HG02623 (cell line): ENCODE data around the gene ACOT8.
"Not testable (repeated sequence)": the region's sequence is repeated elsewhere in the genome, so short reads cannot be mapped to it uniquely, and the experiment has no call there.

Source experiments
- ATAC-seq: cut with Tn5 transposase; IDR thresholded peaks from one replicate; pipeline ENCODE4 v1.9.1; 2021; ENCODE audit warnings: moderate library complexity; ENCODE audit not compliant: unreplicated experiment

ACOT8 gene

GRCh38 chr20:45888681-45889080 is 31.5 kb upstream of the ACOT8 start:
- no peak for ATAC-seq

DNA sequence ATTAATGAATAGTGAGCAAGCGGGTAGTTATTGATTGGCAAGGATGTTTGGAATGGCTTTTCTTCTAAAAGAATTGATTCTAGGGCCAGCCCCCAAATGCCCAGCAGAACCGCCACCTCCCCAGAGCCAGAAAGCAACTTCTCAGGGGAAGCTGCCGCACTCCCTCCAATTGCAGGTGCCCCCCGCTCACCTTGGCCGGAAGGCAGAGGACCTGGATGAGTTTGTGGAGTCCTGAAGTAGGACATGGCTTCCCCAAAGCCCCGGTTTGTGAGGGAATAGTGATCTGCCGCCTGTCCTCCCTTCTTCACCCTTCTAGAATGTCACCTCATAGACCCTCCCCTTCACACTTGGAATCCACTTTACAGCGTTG is 30.1 kb upstream of the ACOT8 start, which contains the start of gene SPATA25:
SPATA25 (minus strand) TSS at position 277 of the 370 bp plus-strand sequence; CDS start at position 245, 32 bp downstream.
- no peak for ATAC-seq

DNA sequence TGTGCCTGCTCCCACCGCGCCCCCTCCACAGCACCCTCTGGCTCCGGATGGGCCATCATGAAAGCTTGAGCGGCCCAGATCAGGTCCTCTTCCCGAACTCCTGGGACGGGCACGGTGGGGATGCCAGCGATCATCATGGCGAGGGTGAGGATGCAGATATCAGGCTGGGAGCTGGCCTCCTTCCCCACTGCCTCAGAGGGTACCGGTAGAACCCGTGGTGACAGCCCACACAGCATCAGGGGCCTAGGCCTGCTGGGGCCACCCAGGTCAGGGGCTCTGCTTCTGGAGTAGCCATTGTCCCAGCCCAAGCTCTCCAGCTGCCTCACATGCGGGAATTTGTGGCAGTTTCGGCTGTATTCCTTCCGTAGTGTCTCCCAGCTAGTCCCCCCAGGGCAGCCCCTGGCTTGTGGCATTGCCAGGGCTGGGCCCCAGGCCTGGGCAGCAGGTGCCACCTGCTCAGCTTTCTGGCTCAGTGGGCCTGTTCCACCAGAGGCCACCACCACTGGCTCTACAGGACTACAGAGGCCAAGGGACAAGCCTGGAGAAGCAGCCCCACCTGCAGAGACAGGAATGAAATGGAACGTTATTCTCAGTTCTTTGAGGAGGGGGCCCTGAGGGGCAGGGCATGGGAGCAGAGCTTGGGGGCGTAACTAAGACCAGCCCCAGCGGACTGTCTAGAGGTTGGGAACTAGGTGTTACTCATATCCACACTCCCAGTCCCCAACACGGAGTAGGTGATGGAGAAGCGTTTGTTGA is 29.6 kb upstream of the ACOT8 start:
- ATAC-seq = no peak

- no peak for ATAC-seq
Measured at GRCh38 chr20:45883100-45883469, 25.9 kb upstream of the ACOT8 start.

DNA sequence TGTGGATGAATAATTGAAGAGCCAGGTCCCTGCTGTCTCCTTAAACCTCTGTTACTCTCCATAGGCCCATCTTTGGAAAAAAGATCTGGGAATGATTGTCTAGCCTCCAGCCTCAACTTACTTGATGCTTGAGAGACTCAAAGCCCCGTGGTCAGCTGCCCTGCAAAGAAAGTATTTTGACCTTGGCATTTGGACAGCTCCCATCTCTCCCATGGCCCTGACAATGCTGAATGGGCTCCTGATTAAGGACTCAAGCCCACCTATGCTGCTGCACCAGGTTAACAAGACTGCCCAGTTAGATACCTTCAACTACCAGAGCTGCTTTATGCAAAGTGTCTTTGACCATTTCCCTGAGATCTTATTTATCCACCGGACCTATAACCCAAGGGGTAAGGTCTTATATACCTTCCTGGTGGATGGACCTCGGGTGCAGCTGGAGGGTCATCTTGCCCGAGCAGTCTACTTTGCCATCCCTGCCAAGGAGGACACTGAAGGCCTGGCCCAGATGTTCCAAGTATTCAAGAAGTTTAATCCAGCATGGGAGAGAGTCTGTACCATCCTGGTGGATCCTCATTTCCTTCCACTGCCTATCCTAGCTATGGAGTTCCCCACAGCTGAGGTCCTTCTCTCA is 25.4 kb upstream of the ACOT8 start:
- ATAC-seq = no peak

DNA sequence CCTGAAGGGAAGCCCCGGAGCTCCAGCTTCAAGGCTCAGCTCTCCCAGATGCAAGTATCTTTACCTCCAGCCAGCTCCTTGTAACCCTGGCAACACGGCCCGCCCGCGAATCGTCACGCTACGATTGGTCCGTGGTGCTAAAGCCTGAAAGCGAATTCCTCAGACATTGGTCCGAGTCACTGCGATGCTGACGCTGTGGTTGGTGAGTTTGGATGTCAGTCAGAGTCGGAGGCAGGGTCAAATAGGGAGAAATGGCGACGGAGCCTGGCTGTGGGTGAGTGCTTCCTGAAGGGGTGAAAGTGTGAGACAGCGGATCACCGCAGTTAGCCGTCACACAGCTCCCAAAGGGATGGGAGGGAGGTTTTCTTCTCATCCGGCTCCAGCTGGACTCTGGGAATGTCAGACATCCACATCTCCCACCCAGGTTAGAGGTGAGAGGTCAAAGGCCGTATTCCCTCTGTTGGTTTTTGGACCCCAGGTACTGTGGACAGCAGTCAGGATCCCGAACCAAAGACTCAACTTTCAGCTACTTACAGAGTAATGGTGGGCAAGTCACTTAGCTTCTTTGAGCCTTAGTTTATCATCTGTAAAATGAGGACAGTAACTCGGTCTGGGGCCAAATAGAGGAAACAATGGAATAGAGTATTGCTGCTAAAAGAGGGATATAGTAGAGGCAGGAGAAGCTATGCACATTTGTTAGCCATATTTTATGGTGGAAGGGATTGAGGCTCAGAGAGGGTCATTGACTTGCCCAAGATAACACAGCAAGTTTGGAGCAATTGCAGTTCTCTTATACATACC is 24.0 kb upstream of the ACOT8 start, which contains the start of gene ZSWIM1:
ZSWIM1 (plus strand) TSS at position 240 of the 801 bp plus-strand sequence. CDS start 1,366 bp downstream, outside the sequence.
- ATAC-seq = peak; percentile 98

GRCh38 chr20:45878076-45878761 is 21.0 kb upstream of the ACOT8 start:
- ATAC-seq = no peak

GRCh38 chr20:45874576-45874975 is 17.4 kb upstream of the ACOT8 start:
- ATAC-seq = no peak

DNA sequence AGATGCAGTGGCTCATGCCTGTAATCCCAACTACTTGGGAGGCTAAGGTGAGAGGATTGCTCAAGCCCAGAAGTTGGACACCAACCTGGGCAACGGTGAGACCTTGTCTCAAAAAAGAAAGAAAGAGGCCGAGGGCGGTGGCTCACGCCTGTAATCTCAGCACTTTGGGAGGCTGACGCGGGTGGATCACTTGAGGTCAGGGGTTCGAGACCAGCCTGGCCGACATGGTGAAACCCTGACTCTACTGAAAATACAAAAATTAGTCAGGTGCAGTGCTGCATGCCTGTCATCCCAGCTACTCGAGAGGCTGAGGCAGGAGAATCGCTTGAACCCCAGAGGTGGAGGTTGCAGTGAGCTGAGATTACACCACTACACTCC is 16.9 kb upstream of the ACOT8 start:
- not testable (repeated sequence) for ATAC-seq

DNA sequence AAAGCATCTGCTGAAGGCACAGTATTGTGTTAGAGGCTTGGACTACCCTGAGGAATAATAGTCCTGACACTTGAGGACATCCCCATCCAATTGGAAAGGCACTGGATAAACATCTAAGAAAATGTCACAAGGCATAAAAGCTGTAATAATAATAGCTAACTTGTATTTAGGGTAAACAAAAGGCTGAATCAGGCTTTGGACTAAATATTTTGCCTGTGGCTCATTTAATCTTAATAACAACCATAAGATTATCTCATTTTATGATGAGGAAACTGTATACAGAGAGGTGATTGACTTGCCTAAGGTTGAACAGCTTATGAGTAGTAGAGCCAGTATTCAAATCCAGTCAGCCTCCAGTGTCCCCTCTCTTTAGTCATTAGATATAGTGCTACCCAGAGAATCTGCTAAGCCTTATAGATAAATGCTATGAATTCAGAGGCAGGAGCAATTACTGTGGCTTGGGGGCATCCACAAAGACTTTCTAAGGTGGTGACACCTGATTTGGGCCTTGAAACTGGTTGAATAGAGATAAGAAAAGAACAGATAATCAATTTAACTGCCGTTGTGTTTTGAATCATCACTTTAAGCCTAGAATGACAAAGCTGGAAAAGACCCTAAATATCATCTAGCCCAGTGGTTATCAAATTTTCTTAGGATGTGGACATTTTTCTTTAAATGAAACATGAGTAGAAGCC is 16.4 kb upstream of the ACOT8 start:
- ATAC-seq = no peak

- no peak for ATAC-seq
Measured at GRCh38 chr20:45872626-45873025, 15.4 kb upstream of the ACOT8 start.

DNA sequence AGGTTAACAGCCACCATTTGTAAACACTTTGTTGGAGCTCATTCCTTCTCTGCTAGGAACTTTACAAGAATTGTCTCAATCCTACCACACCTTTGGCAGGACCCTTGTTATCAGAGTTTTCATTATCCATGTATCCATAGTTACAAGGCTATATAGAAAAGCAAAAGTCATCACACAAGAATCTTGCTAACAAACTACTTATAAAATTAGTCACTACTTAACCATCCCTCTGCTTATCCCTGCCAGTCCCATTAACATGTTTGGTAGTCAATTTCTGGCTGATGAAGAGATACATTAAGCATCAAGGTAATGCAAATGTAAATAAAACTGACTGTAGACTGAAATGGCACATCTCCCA is 10.6 kb upstream of the ACOT8 start:
- ATAC-seq = no peak

DNA sequence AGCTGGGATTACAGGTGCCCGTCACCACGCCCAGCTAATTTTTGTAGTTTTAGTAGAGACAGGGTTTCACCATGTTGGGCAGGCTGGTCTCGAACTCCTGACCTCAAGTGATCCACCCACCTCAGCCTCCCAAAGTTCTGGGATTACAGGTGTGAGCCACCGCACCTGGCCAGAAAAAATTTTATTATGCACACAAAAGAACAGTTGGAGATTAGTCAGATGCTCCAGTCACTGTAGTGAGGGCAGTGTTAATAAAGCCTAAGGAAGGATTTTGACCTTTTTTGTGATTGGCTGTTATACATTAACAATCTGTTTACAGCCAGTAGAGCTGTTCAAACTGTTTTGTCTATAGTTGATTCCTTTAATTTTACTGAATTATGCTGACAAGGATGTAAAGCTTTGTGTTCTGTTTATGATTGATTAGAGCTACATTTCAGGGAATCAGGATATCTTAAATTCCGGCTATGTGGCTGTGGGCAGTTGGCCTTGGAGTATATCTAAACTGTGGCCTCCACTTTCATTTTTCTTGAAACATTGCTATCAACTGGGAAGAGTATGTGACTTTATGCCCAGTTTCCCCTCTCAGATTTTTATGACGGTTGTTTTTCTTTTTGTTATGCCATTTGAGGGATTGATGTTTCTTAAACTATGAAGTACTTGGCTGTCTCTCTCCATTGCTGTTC is 10.1 kb upstream of the ACOT8 start:
- no peak for ATAC-seq

DNA sequence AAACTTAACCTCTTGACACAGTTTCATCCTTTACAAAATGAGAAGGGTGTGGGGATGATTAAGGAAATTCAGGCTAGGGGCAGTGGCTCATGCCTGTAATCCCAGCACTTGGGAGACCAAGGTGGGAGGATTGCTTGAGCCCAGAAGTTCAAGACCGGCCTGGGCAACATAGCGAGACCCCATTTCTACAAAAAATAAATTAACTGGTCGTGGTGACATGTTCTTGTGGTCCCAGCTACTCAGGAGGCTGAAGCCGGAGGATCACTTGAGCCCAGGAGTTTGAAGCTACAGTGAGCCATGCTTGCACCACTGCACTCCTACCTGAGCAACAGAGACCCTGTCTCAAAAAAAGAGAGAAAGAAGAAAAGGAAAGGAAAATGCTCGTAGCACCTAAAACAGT is 9.3 kb upstream of the ACOT8 start:
- ATAC-seq = no peak

- ATAC-seq = no peak
Measured at GRCh38 chr20:45863543-45864470, 6.6 kb upstream of the ACOT8 start.

GRCh38 chr20:45861221-45862075 is 4.3 kb upstream of the ACOT8 start:
- no peak for ATAC-seq

DNA sequence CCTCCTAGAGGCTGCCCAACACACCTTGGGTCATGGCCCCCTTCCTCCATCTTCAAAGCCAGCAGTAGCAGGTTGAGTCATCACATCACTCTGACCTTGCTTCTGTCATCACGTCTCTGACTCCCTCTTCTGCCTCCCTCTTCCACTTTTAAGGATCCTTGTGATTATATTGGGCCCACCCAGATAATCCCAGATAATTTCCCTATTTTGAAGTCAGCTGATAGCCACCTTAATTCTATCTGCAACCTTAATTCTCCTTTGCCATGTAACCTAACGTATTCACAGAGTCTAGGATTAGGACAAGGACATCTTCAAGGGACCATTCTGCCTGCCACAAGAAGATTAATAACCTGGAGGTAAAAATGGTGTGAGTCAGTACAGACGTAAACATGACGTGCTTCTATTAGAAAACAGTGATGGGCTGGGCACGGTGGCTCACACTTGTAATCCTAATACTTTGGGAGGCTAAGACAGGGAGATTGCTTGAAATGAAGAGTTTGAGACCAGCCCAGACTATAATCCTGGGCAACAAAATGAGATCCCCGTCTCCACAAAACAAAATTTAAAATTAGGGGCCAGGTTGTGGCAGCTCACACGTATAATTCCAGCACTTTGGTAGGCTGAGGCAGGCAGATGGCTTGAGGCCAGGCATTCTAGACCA is 3.5 kb upstream of the ACOT8 start:
- ATAC-seq = no peak

DNA sequence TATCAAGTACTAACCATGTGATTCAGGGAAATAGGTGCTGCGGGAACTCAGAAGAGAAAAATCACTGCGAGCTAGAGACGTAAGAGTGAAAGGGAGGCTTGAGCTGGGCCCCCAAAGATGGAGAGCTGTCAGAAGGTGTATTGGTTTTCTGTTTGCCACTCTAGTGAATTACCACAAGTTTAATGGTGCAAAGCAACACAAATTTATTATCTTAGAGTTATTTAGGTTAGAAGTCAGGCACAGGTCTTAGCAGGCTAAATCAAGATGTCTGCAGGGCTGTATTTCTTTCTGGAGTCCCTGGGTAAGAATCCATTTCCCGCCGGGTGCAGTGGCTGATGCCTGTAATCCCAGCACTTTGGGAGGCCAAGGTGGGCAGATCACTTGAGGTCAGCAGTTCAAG is 2.7 kb upstream of the ACOT8 start:
- no peak for ATAC-seq
